Loucy (cell line): ENCODE results near the gene ACVR2B.

Experiments
- CTCF ChIP-seq: fragments of 200-600 bp; sonication (generic); conservative IDR thresholded peaks from 2 replicates; pipeline ENCODE4 v1.5.1; 2014; ENCODE audit warnings: mild to moderate bottlenecking, antibody characterized with exemption, low read length
- EZH2phosphoT487 ChIP-seq: fragments of 200-600 bp; IDR thresholded peaks from 2 replicates; pipeline ENCODE4 v1.6.1; 2018; ENCODE audit warnings: antibody characterized with exemption, mild to moderate bottlenecking, moderate library complexity, borderline replicate concordance

GRCh38 chr3:38496131-38496910 is 42.6 kb downstream of the ACVR2B start, which contains the start of gene EXOG:
- TF ChIP-seq CTCF (peak; percentile 87), EZH2phosphoT487 (no peak)
